PFSK-1 (cell line): ENCODE results near the gene PPCDC.

Experiments used
- FOXP2 ChIP-seq: optimal IDR thresholded peaks from 2 replicates; pipeline ENCODE3; 2011; ENCODE audit warnings: borderline replicate concordance, control low read depth, inconsistent platforms; ENCODE audit not compliant: insufficient read depth; ENCODE audit errors: extremely low read length, extremely low read depth
- POLR2AphosphoS5 ChIP-seq: IDR thresholded peaks from 2 replicates; pipeline ENCODE4 v1.6.1; 2012; ENCODE audit warnings: low read depth, mild to moderate bottlenecking, control low read depth, low read length, moderate library complexity
- SIN3A ChIP-seq: IDR thresholded peaks from 2 replicates; pipeline ENCODE4 v1.6.1; 2012; ENCODE audit warnings: mild to moderate bottlenecking, low read length, moderate library complexity, borderline replicate concordance; ENCODE audit not compliant: insufficient read depth
- TAF1 ChIP-seq: IDR thresholded peaks from 2 replicates; pipeline ENCODE4 v1.6.1; 2012; ENCODE audit warnings: low read length, control low read depth, borderline replicate concordance; ENCODE audit not compliant: insufficient read depth
- TF ChIP-seq, protein P1 (sequence below), 2 experiments: IDR thresholded peaks; 2 replicates each; pipeline versions ENCODE4 v1.6.1 to v1.8.0; 2011 to 2012; ENCODE audit warnings: low read depth in 2 of 2, low read length in 2 of 2, control low read depth in 1 of 2, inconsistent platforms in 1 of 2, mild to moderate bottlenecking in 1 of 2, moderate library complexity in 1 of 2; ENCODE audit not compliant: insufficient read depth in 1 of 2

Gene PPCDC

DNA sequence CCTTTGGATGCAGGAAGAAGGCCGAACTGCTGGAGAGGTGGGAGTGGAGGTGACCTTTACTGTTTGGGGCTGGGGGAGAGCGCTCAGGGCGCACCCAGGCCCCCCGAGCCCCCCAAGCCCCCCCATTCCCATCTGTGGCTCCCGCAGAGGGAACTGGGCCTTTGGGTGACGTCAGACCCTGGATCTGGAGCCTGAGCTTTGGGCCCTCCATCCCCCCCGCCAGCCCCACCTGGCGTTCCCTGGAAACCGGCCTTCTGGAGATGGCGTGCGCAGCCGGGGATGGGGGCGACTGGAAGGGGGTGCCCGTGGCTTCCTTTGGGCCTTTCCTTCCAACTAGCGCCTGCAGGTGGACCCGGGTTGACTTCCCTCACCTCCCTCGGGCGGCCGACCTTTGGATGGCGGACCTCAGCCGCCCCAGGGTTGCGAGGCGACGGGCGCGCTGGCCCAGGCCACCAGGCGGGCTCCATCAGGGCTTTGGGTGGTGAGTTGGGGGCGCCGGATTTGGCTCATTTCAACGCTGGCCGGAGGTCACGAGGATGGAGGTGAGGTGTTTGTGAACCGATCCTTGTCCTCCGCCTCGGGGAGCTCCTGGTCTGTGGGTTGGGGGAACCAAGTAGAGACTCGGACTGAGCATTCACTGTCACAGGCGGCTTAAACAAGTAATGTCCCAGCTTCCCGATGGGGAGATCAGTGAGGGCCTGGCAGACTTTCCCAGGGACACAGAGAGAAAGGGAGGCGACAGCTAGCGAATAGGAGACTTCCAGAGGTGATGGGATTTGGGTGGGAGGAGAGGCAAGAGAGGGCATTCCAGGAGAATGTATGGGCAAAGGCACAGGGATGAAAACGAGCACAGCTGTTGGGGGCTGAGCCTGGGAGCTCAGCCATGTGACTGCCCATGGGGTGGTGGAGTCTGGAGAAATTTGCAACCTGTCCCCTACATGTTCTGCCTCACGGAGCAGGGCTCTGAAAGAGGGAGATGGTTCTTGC lies 27.3 kb upstream of the PPCDC start:
- TF ChIP-seq FOXP2 (no peak), POLR2AphosphoS5 (no peak), TAF1 (no peak), SIN3A (no peak)
- TF ChIP-seq, protein P1, sequence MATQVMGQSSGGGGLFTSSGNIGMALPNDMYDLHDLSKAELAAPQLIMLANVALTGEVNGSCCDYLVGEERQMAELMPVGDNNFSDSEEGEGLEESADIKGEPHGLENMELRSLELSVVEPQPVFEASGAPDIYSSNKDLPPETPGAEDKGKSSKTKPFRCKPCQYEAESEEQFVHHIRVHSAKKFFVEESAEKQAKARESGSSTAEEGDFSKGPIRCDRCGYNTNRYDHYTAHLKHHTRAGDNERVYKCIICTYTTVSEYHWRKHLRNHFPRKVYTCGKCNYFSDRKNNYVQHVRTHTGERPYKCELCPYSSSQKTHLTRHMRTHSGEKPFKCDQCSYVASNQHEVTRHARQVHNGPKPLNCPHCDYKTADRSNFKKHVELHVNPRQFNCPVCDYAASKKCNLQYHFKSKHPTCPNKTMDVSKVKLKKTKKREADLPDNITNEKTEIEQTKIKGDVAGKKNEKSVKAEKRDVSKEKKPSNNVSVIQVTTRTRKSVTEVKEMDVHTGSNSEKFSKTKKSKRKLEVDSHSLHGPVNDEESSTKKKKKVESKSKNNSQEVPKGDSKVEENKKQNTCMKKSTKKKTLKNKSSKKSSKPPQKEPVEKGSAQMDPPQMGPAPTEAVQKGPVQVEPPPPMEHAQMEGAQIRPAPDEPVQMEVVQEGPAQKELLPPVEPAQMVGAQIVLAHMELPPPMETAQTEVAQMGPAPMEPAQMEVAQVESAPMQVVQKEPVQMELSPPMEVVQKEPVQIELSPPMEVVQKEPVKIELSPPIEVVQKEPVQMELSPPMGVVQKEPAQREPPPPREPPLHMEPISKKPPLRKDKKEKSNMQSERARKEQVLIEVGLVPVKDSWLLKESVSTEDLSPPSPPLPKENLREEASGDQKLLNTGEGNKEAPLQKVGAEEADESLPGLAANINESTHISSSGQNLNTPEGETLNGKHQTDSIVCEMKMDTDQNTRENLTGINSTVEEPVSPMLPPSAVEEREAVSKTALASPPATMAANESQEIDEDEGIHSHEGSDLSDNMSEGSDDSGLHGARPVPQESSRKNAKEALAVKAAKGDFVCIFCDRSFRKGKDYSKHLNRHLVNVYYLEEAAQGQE (IDR thresholded peaks at IDR 0.05; ENCODE audit: insufficient read depth in 1 of 2, low read depth in 2 of 2, low read length in 2 of 2): no peak

DNA sequence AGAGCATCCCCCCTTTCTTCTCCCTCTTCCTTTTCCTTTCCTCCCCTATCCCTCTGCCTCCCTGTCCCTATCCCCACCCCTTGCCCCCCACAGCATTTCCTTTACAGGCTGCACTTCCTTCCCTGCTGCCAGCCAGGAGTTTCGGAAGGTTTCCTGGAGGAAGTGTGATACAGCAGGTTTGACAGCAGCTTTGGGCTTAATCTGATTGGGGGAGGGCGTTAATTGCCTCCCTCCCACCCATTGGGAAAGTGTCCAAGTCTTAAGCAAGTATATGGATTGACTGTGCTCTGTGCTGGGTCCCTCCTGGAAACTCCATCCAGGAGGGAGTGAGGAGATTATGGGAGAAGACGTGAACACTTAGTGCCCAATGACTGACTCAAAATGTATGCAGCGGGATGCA lies 26.2 kb upstream of the PPCDC start:
- no peak for TF ChIP-seq POLR2AphosphoS5
- TF ChIP-seq FOXP2: no peak
- TF ChIP-seq, protein P1 (IDR thresholded peaks at IDR 0.05; ENCODE audit: insufficient read depth in 1 of 2, low read depth in 2 of 2, low read length in 2 of 2): no peak
- no peak for TF ChIP-seq SIN3A
- TF ChIP-seq TAF1: no peak

DNA sequence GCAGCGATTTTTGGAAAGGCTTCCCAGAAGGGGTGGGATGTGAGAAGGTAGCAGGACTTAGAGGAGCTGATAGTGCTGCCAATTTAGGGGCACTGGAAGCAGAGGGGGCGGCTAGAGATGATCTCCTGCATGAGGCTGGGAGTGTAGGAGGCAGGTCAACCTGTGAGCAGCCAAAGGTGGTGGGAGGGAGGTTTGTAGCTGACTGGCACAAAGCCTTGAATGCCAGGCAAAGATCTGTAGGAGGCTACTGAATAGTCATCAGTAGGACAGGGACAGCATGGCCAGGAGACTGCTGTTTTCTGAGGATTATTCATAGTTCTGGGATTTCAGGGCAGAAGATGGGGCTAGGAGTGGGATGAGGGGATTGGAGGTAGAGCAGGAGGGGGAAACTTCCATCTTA lies 25.8 kb upstream of the PPCDC start:
- TF ChIP-seq SIN3A: no peak
- TF ChIP-seq POLR2AphosphoS5: no peak
- TF ChIP-seq, protein P1 (IDR thresholded peaks at IDR 0.05; ENCODE audit: insufficient read depth in 1 of 2, low read depth in 2 of 2, low read length in 2 of 2): no peak
- TF ChIP-seq TAF1: no peak
- TF ChIP-seq FOXP2: no peak

DNA sequence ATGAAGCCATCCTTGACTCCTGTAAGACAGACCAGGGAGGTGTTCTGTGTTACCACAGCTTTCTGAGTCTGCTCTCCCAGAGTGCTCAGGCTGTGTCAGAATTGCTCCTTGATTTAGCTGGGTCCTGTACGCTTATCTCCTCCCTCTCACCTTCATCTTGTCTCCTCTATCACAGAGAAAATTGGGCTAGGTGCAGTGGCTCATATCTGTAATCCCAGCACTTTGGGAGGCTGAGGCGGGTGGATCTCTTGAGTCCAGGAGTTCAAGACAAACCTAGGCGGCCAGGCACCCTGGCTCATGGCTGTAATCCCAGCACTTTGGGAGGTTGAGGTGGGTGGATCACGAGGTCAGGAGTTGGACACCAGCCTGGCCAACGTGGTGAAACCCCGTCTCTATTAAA lies 22.1 kb upstream of the PPCDC start:
- TF ChIP-seq TAF1 (no peak), FOXP2 (no peak), SIN3A (no peak), POLR2AphosphoS5 (no peak)
- TF ChIP-seq, protein P1 (IDR thresholded peaks at IDR 0.05; ENCODE audit: insufficient read depth in 1 of 2, low read depth in 2 of 2, low read length in 2 of 2): no peak
